Measurements from ENCODE around the gene GEMIN2. TPM values are rescaled to one million over a fixed set of nuclear protein-coding genes. Genes with fewer than 3 reads are reported as not detected.

Gene GEMIN2
- total RNA-seq, 1 donor from 2014 or later: 19.7 TPM

GRCh38 chr14:39168591-39168990 lies 54.5 kb downstream of the GEMIN2 start:
- Histone ChIP-seq H3K27me3 (ENCODE audit: control insufficient read depth, insufficient read depth, low read length) (no peaks in the 10 kb centered on the region), H3K36me3 (ENCODE audit: control insufficient read depth, insufficient read depth, low read length) (no peaks in the 10 kb centered on the region), H3K4me3 (ENCODE audit: low read depth, low read length) (peak overlapping the region; percentile 63)
- DNase-seq (ENCODE audit: low read depth): no peak
- TF ChIP-seq CTCF (IDR thresholded peaks at IDR 0.05; ENCODE audit: insufficient read depth, low read length, poor library complexity, severe bottlenecking): no peak

- Histone ChIP-seq H3K27me3 (ENCODE audit: control insufficient read depth, insufficient read depth, low read length) (no peaks in the 10 kb centered on the region), H3K4me3 (ENCODE audit: low read depth, low read length) (peak overlapping the region; percentile 63), H3K36me3 (ENCODE audit: control insufficient read depth, insufficient read depth, low read length) (no peaks in the 10 kb centered on the region)
- DNase-seq (ENCODE audit: low read depth): no peak
- no peak for TF ChIP-seq CTCF (IDR thresholded peaks at IDR 0.05; ENCODE audit: insufficient read depth, low read length, poor library complexity, severe bottlenecking)
Observed at GRCh38 chr14:39169541-39169900, 55.4 kb downstream of the GEMIN2 start.

GRCh38 chr14:39173198-39173597 lies 59.1 kb downstream of the GEMIN2 start:
- Histone ChIP-seq H3K4me3 (ENCODE audit: low read depth, low read length) (no peak overlapping the region), H3K27me3 (ENCODE audit: control insufficient read depth, insufficient read depth, low read length) (no peaks in the 10 kb centered on the region), H3K36me3 (ENCODE audit: control insufficient read depth, insufficient read depth, low read length) (peaks cover 3% of the 10 kb centered on the region)
- no peak for DNase-seq (ENCODE audit: low read depth)
- TF ChIP-seq CTCF (IDR thresholded peaks at IDR 0.05; ENCODE audit: insufficient read depth, low read length, poor library complexity, severe bottlenecking): no peak

- Histone ChIP-seq H3K36me3 (ENCODE audit: control insufficient read depth, insufficient read depth, low read length) (peaks cover 3% of the 10 kb centered on the region), H3K27me3 (ENCODE audit: control insufficient read depth, insufficient read depth, low read length) (no peaks in the 10 kb centered on the region), H3K4me3 (ENCODE audit: low read depth, low read length) (peak within 1 kb of the TSS; percentile 99)
- peak; percentile 97 for DNase-seq (ENCODE audit: low read depth)
- TF ChIP-seq CTCF (IDR thresholded peaks at IDR 0.05; ENCODE audit: insufficient read depth, low read length, poor library complexity, severe bottlenecking): no peak
Observed at GRCh38 chr14:39174560-39175444, 60.7 kb downstream of the GEMIN2 start, which contains the start of gene PNN. Gene PNN (plus strand): TSS chr14:39175254. CDS start chr14:39175280, 26 bp downstream.

- Histone ChIP-seq H3K36me3 (ENCODE audit: control insufficient read depth, insufficient read depth, low read length) (peaks cover 3% of the 10 kb centered on the region), H3K4me3 (ENCODE audit: low read depth, low read length) (peak overlapping the region; percentile 99), H3K27me3 (ENCODE audit: control insufficient read depth, insufficient read depth, low read length) (no peaks in the 10 kb centered on the region)
- no peak for TF ChIP-seq CTCF (IDR thresholded peaks at IDR 0.05; ENCODE audit: insufficient read depth, low read length, poor library complexity, severe bottlenecking)
- DNase-seq (ENCODE audit: low read depth): no peak
Observed at GRCh38 chr14:39175445-39176262, 61.5 kb downstream of the GEMIN2 start.
